H9 (cell line): ENCODE data around the gene NPTXR. TPM values are rescaled to one million over a fixed set of nuclear protein-coding genes. Genes with fewer than 3 reads are reported as not detected.

Experiments used
- DNase-seq: peaks from one replicate; pipeline ENCODE4 v3.0.0-alpha.2; 2017
- H2AFZ ChIP-seq: one replicate; pipeline ENCODE4 v1.6.1; 2013; ENCODE audit warnings: mild to moderate bottlenecking, low read length, control low read depth, moderate library complexity
- H2AK5ac ChIP-seq: 2 replicates; pipeline ENCODE4 v1.6.1; 2013; ENCODE audit warnings: low read length, control low read depth, mixed read lengths; ENCODE audit not compliant: insufficient read length
- H2BK120ac ChIP-seq: one replicate; pipeline ENCODE4 v1.6.1; 2013; ENCODE audit warnings: low read depth, mild to moderate bottlenecking, low read length, control low read depth, inconsistent platforms; ENCODE audit not compliant: poor library complexity, severe bottlenecking
- H2BK12ac ChIP-seq: 2 replicates; pipeline ENCODE4 v1.6.1; 2013; ENCODE audit warnings: low read length, control low read depth, mixed read lengths, low read depth; ENCODE audit not compliant: insufficient read length
- H2BK15ac ChIP-seq: 2 replicates; pipeline ENCODE4 v1.6.1; 2013; ENCODE audit warnings: low read depth, low read length, control low read depth
- H2BK20ac ChIP-seq: one replicate; pipeline ENCODE4 v1.6.1; 2013; ENCODE audit warnings: low read depth, mild to moderate bottlenecking, low read length, control low read depth, inconsistent platforms; ENCODE audit not compliant: poor library complexity, severe bottlenecking
- H2BK5ac ChIP-seq: 2 replicates; pipeline ENCODE4 v1.6.1; 2013; ENCODE audit warnings: low read length, control low read depth, mixed read lengths; ENCODE audit not compliant: insufficient read length
- H3K14ac ChIP-seq: 2 replicates; pipeline ENCODE4 v1.6.1; 2013; ENCODE audit warnings: low read length, control low read depth; ENCODE audit not compliant: insufficient read depth
- H3K18ac ChIP-seq: 2 replicates; pipeline ENCODE4 v1.6.1; 2013; ENCODE audit warnings: low read depth, mild to moderate bottlenecking, mixed read lengths, low read length, control low read depth; ENCODE audit not compliant: insufficient read length
- H3K23ac ChIP-seq: 2 replicates; pipeline ENCODE4 v1.6.1; 2013; ENCODE audit warnings: low read length, control low read depth, mixed read lengths, low read depth; ENCODE audit not compliant: insufficient read length
- H3K23me2 ChIP-seq: 2 replicates; pipeline ENCODE4 v1.6.1; 2013; ENCODE audit warnings: low read depth, mild to moderate bottlenecking, mixed read lengths, low read length, control low read depth; ENCODE audit not compliant: insufficient read length, poor library complexity, severe bottlenecking
- H3K27ac ChIP-seq: 2 replicates; pipeline ENCODE4 v1.5.1; 2013; ENCODE audit warnings: low read length, control low read depth, mixed read lengths, low read depth; ENCODE audit not compliant: insufficient read length
- H3K27me3 ChIP-seq: 2 replicates; pipeline ENCODE4 v1.6.1; 2013; ENCODE audit warnings: low read length, control low read depth, inconsistent platforms; ENCODE audit not compliant: insufficient read depth
- H3K4ac ChIP-seq: 2 replicates; pipeline ENCODE4 v1.6.1; 2013; ENCODE audit warnings: low read depth, mild to moderate bottlenecking, control low read depth, inconsistent platforms, low read length, moderate library complexity
- H3K4me1 ChIP-seq: 2 replicates; pipeline ENCODE4 v1.6.1; 2013; ENCODE audit warnings: low read length, control low read depth, inconsistent platforms; ENCODE audit not compliant: insufficient read depth
- H3K4me2 ChIP-seq: 2 replicates; pipeline ENCODE4 v1.6.1; 2013; ENCODE audit warnings: low read length, control low read depth, mixed read lengths; ENCODE audit not compliant: insufficient read length, insufficient read depth
- H3K56ac ChIP-seq: 2 replicates; pipeline ENCODE4 v1.6.1; 2013; ENCODE audit warnings: low read depth, mild to moderate bottlenecking, mixed read lengths, low read length, control low read depth; ENCODE audit not compliant: insufficient read length
- H3K79me1 ChIP-seq: 2 replicates; pipeline ENCODE4 v1.6.1; 2013; ENCODE audit warnings: low read depth, mild to moderate bottlenecking, moderate library complexity, low read length, control low read depth, inconsistent platforms; ENCODE audit not compliant: insufficient read depth, poor library complexity, severe bottlenecking
- H3K79me2 ChIP-seq: 2 replicates; pipeline ENCODE4 v1.6.1; 2013; ENCODE audit warnings: low read length, control low read depth, inconsistent platforms; ENCODE audit not compliant: insufficient read depth
- H3K9ac ChIP-seq: 2 replicates; pipeline ENCODE4 v1.6.1; 2013; ENCODE audit warnings: low read length, control low read depth, mixed read lengths; ENCODE audit not compliant: insufficient read length; ENCODE audit errors: extremely low read depth
- H3K9me3 ChIP-seq: one replicate; pipeline ENCODE4 v1.6.1; 2013; ENCODE audit warnings: low read depth, low read length, inconsistent platforms; ENCODE audit not compliant: control insufficient read depth
- H3T11ph ChIP-seq: one replicate; pipeline ENCODE4 v1.6.1; 2013; ENCODE audit warnings: mild to moderate bottlenecking, low read length, control low read depth, inconsistent platforms
- H4K20me1 ChIP-seq: one replicate; pipeline ENCODE4 v1.6.1; 2013; ENCODE audit not compliant: control insufficient read depth, insufficient read length, insufficient read depth
- H4K5ac ChIP-seq: 2 replicates; pipeline ENCODE4 v1.6.1; 2013; ENCODE audit warnings: low read depth, mild to moderate bottlenecking, mixed read lengths, low read length, control low read depth; ENCODE audit not compliant: insufficient read length
- H4K8ac ChIP-seq: replicated peaks from 2 replicates; pipeline ENCODE4 v1.6.1; 2013; ENCODE audit warnings: low read length, control low read depth, mixed read lengths, low read depth; ENCODE audit not compliant: insufficient read length
- H4K91ac ChIP-seq: 2 replicates; pipeline ENCODE4 v1.6.1; 2013; ENCODE audit warnings: low read depth, mild to moderate bottlenecking, moderate library complexity, mixed read lengths, low read length, control low read depth; ENCODE audit not compliant: insufficient read length
- H3K27ac Mint-ChIP-seq, 3 experiments: 2 replicates in 2 of 3; 3 replicates in 1 of 3; pipeline ENCODE4 v1.8.0; 2020 to 2021; ENCODE audit warnings: mixed read lengths in 3 of 3, mild to moderate bottlenecking in 1 of 3, moderate library complexity in 1 of 3
- H3K27me3 Mint-ChIP-seq: 2 replicates; pipeline ENCODE4 v1.8.0; 2021; ENCODE audit warnings: low read depth, mild to moderate bottlenecking, moderate library complexity, mixed read lengths
- H3K36me3 Mint-ChIP-seq, 3 experiments: 2 replicates in 2 of 3; 3 replicates in 1 of 3; pipeline ENCODE4 v1.8.0; 2020 to 2021; ENCODE audit warnings: low read depth in 3 of 3, mixed read lengths in 3 of 3; ENCODE audit not compliant: insufficient read depth in 1 of 3
- H3K4me1 Mint-ChIP-seq, 2 experiments: 2 replicates each; pipeline ENCODE4 v1.8.0; 2020; ENCODE audit warnings: mixed read lengths in 2 of 2
- H3K4me3 Mint-ChIP-seq, 2 experiments: 2 replicates in 1 of 2; 3 replicates in 1 of 2; pipeline ENCODE4 v1.8.0; 2020 to 2021; ENCODE audit warnings: mild to moderate bottlenecking in 2 of 2, mixed read lengths in 2 of 2, moderate library complexity in 1 of 2
- H3K9me3 Mint-ChIP-seq, 2 experiments: 2 replicates in 1 of 2; 3 replicates in 1 of 2; pipeline ENCODE4 v1.8.0; 2020; ENCODE audit warnings: mild to moderate bottlenecking in 2 of 2, mixed read lengths in 2 of 2, moderate library complexity in 1 of 2
- WGBS: extraction: QIAGEN DNeasy Blood & Tissue Kit; methylation state at CpG from one replicate; pipeline ENCODE4 v1.1.7; 2013; ENCODE audit warnings: missing lambda C conversion rate, low lambda C conversion rate, mixed read lengths; ENCODE audit not compliant: insufficient read length; ENCODE audit errors: extremely low coverage; 5-methylcytosine and 5-hydroxymethylcytosine counted together
- total RNA-seq: library from RNA; stranded (reverse); gene quantifications from 2 replicates; pipeline ENCODE4 v1.2.1, GENCODE V29; 2021
- TF ChIP-seq, protein P1 (sequence below): fragments of 200-600 bp; sonication (generic); conservative IDR thresholded peaks from 3 replicates; pipeline ENCODE4 v1.8.0; 2021; ENCODE audit warnings: antibody characterized with exemption, mild to moderate bottlenecking

Gene NPTXR
- total RNA-seq, 1 experiment from 2014 or later, result 8.1 TPM

DNA sequence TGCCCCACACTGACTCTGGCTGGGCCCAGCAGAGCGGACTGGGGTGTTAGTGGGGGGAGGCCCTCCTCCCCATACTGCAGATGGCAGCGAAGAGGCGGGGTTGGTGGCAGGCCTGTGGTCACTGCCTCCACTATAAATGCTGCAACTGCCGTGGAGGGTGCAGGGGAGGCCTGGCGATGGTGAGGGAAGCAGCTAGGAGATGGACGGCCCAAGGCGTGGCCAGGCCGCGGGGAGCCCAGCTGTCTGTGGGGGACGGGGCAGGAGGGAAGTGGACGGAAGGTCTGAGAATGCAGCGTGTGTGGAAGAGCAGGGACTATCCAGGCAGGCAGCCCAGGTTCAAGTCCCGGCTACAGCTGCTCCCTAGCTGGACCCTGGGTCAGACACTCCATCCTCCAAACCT, 68.2 kb downstream of the NPTXR start:
- Histone ChIP-seq H2BK20ac (no peak overlapping the region), H3K9me3 (no peaks in the 10 kb centered on the region), H3K79me1 (no peaks in the 10 kb centered on the region), H3K27me3 (no peaks in the 10 kb centered on the region), H3K18ac (peak overlapping the region; percentile 56), H4K8ac (no peak overlapping the region), H2BK120ac (no peak overlapping the region), H3K23me2 (no peaks in the 10 kb centered on the region), H3K4me2 (no peak overlapping the region), H2AK5ac (no peak overlapping the region), H3K14ac (peak overlapping the region; percentile 65; the same call in 1 of the 2 replicates), H3K4ac (no peak overlapping the region), H2BK5ac (no peak overlapping the region), H4K5ac (no peak overlapping the region), H3K4me1 (no peaks in the 10 kb centered on the region), H4K91ac (no peak overlapping the region), H2BK12ac (no peak overlapping the region), H3K79me2 (no peaks in the 10 kb centered on the region), H2BK15ac (no peak overlapping the region), H3K56ac (no peak overlapping the region), H3K9ac (no peak overlapping the region), H3T11ph (no peak overlapping the region), H4K20me1 (no peaks in the 10 kb centered on the region), H3K27ac (no peak overlapping the region), H3K23ac (no peak overlapping the region), H2AFZ (no peak overlapping the region)
- H3K4me1 Mint-ChIP-seq, result peaks cover 4 to 15% of the 10 kb centered on the region in 2 experiments
- no peak for DNase-seq
- no peak overlapping the region for H3K4me3 Mint-ChIP-seq
- TF ChIP-seq, protein P1, sequence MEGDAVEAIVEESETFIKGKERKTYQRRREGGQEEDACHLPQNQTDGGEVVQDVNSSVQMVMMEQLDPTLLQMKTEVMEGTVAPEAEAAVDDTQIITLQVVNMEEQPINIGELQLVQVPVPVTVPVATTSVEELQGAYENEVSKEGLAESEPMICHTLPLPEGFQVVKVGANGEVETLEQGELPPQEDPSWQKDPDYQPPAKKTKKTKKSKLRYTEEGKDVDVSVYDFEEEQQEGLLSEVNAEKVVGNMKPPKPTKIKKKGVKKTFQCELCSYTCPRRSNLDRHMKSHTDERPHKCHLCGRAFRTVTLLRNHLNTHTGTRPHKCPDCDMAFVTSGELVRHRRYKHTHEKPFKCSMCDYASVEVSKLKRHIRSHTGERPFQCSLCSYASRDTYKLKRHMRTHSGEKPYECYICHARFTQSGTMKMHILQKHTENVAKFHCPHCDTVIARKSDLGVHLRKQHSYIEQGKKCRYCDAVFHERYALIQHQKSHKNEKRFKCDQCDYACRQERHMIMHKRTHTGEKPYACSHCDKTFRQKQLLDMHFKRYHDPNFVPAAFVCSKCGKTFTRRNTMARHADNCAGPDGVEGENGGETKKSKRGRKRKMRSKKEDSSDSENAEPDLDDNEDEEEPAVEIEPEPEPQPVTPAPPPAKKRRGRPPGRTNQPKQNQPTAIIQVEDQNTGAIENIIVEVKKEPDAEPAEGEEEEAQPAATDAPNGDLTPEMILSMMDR, result no peak
- H3K9me3 Mint-ChIP-seq, result no peaks in the 10 kb centered on the region
- no peaks in the 10 kb centered on the region for H3K36me3 Mint-ChIP-seq
- WGBS, result no CpG with 5 or more reads among the region's 13 CpGs
- H3K27ac Mint-ChIP-seq, result peak overlapping the region; percentile 44 to 90 (median 48); a peak in 5 of 7 replicates
- peaks cover 2% of the 10 kb centered on the region for H3K27me3 Mint-ChIP-seq
